Osteoblast (primary cell): ENCODE results near the gene ARFGEF2. TPM values are rescaled to one million over a fixed set of nuclear protein-coding genes. Genes with fewer than 3 reads are reported as not detected.

Source experiments
- DNase-seq: peaks from one replicate; pipeline ENCODE4 v3.0.0; 2011; ENCODE audit warnings: low spot score, mixed read lengths; ENCODE audit not compliant: insufficient read length; ENCODE audit errors: missing footprints
- H2AFZ ChIP-seq: 2 replicates; pipeline ENCODE4 v1.6.0; 2011; ENCODE audit warnings: mild to moderate bottlenecking, low read length
- H3K27ac ChIP-seq: 2 replicates; pipeline ENCODE4 v1.5.1; 2011; ENCODE audit warnings: mild to moderate bottlenecking, low read depth, low read length, moderate library complexity
- H3K27me3 ChIP-seq: 2 replicates; pipeline ENCODE4 v1.6.0; 2012; ENCODE audit warnings: mild to moderate bottlenecking, control low read depth, inconsistent platforms, low read length, moderate library complexity; ENCODE audit not compliant: insufficient read depth
- H3K36me3 ChIP-seq: 2 replicates; pipeline ENCODE4 v1.5.1; 2011; ENCODE audit warnings: mild to moderate bottlenecking, low read length, control low read depth, moderate library complexity; ENCODE audit not compliant: insufficient read depth
- H3K4me1 ChIP-seq: 2 replicates; pipeline ENCODE4 v1.5.1; 2011; ENCODE audit warnings: mild to moderate bottlenecking, low read length, control low read depth, moderate library complexity; ENCODE audit not compliant: insufficient read depth
- H3K4me2 ChIP-seq: 2 replicates; pipeline ENCODE4 v1.6.0; 2011; ENCODE audit warnings: mild to moderate bottlenecking, low read length; ENCODE audit not compliant: insufficient read depth
- H3K4me3 ChIP-seq: fragments of 200-600 bp; sonication (generic); 3 replicates; pipeline ENCODE4 v1.5.1; 2012; ENCODE audit warnings: mild to moderate bottlenecking, low read length, inconsistent platforms; ENCODE audit not compliant: insufficient read depth
- H3K79me2 ChIP-seq: 2 replicates; pipeline ENCODE4 v1.6.0; 2012; ENCODE audit warnings: mild to moderate bottlenecking, low read length, control low read depth, inconsistent platforms; ENCODE audit not compliant: insufficient read depth
- H3K9me3 ChIP-seq: 2 replicates; pipeline ENCODE4 v1.5.1; 2011; ENCODE audit warnings: low read depth, low read length, control low read depth
- H4K20me1 ChIP-seq: 2 replicates; pipeline ENCODE4 v1.6.0; 2012; ENCODE audit warnings: mild to moderate bottlenecking, low read length, control low read depth; ENCODE audit not compliant: insufficient read depth
- CTCF ChIP-seq: IDR thresholded peaks from 2 replicates; pipeline ENCODE4 v1.5.1; 2011; ENCODE audit warnings: mild to moderate bottlenecking, low read depth, low read length, moderate library complexity; ENCODE audit errors: extremely low read depth
- total RNA-seq: library from RNA; depleted of rRNA; stranded (reverse); fragments of >200 nt; gene quantifications from 2 replicates; pipeline ENCODE4 v1.2.3, GENCODE V29; 2012

ARFGEF2 gene
- total RNA-seq, 1 donor, result 42.0 TPM

DNA sequence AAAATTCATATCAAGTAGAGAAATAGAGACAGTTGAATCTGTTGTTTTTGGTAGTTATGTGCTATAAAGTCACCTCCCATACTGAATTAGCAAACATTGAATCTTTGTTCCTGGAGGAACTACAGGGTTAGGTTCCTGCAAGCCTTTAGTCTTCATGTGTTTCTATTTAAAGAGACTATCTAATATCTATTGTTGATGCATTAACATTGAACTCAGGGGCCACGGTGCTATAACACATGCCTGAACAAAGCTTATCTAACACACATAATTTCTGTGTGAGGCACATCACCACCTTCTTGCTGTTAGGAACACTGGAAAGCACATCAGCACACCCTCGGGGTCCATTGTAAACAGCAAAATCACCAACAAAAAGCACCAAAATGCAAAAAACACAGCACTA, 21.2 kb downstream of the ARFGEF2 start:
- Histone ChIP-seq H3K27ac (no peak overlapping the region), H3K4me2 (no peak overlapping the region), H3K36me3 (peaks cover 37% of the 10 kb centered on the region), H3K27me3 (no peaks in the 10 kb centered on the region), H3K4me3 (no peak overlapping the region), H3K79me2 (peaks cover 77% of the 10 kb centered on the region), H3K9me3 (no peaks in the 10 kb centered on the region), H4K20me1 (peaks cover 39% of the 10 kb centered on the region), H2AFZ (no peak overlapping the region), H3K4me1 (no peaks in the 10 kb centered on the region)
- no peak for DNase-seq
- no peak for TF ChIP-seq CTCF

DNA sequence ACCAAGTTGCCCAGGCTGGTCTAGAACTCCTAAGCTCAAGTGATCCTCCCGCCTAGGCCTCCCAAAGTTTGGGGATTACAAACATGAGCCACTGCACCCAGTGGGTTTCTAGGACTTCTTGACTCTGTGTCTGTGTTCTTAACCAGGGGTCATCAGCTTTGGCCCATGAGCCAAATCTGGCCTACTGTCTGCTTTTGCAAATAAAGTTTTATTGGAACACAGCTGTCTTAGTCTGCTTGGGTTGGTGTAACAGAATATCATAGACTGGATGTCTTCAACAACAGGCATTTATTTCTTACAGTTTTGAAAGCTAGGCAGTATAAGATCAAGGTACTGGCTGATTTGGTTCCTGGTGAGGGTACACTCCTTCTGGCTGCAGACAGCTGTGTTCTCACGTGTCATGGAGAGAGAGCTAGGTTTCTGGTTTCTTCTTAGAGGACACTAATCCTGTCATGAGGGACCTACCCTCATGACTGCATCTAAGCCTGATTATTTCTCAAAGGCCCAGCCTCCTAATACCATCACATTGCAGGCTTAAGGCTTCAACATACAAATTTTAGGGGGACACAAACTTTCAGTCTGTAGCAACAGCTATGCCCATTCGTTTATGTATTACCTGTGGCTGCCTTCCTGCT, 23.3 kb downstream of the ARFGEF2 start:
- Histone ChIP-seq H3K4me1 (no peaks in the 10 kb centered on the region), H3K79me2 (peaks cover 72% of the 10 kb centered on the region), H3K36me3 (peaks cover 49% of the 10 kb centered on the region), H3K9me3 (no peaks in the 10 kb centered on the region), H2AFZ (no peak overlapping the region), H3K4me2 (no peak overlapping the region), H3K4me3 (no peak overlapping the region), H3K27ac (no peak overlapping the region), H4K20me1 (peaks cover 36% of the 10 kb centered on the region), H3K27me3 (no peaks in the 10 kb centered on the region)
- no peak for DNase-seq
- no peak for TF ChIP-seq CTCF

GRCh38 chr20:48945840-48946514, 24.5 kb downstream of the ARFGEF2 start:
- H3K4me2 ChIP-seq, result no peak overlapping the region
- H3K27me3 ChIP-seq, result no peaks in the 10 kb centered on the region
- no peaks in the 10 kb centered on the region for H3K9me3 ChIP-seq
- peaks cover 51% of the 10 kb centered on the region for H3K36me3 ChIP-seq
- peaks cover 67% of the 10 kb centered on the region for H3K79me2 ChIP-seq
- H3K27ac ChIP-seq, result no peak overlapping the region
- H2AFZ ChIP-seq, result no peak overlapping the region
- no peak for TF ChIP-seq CTCF
- H3K4me3 ChIP-seq, result no peak overlapping the region
- no peaks in the 10 kb centered on the region for H3K4me1 ChIP-seq
- H4K20me1 ChIP-seq, result peaks cover 30% of the 10 kb centered on the region
- no peak for DNase-seq

DNA sequence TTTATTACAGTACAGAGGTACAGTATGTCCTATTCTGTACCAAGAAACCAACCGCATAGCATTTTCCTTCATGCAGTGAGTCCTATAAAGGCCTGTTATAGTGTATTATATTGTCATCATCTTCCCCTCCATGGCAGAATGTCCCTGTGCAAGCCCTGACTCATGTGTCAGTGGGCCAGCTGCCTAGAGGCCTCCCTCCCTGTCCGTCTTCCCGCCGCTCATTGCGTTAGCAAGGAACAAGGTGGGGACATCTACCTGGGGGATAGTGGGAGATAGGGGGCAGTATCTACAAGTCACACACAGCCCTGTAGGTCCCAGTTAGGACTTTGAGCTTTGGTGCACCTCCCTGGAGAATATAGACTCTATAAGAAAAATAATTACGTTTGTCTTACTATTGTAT, 27.1 kb downstream of the ARFGEF2 start:
- no peaks in the 10 kb centered on the region for H3K27me3 ChIP-seq

More for the DNA sequence above, 27.1 kb downstream of the ARFGEF2 start:
- H3K36me3 ChIP-seq, result peaks cover 52% of the 10 kb centered on the region
- no peak overlapping the region for H3K27ac ChIP-seq
- no peak for TF ChIP-seq CTCF
- no peak overlapping the region for H2AFZ ChIP-seq
- H3K4me1 ChIP-seq, result no peaks in the 10 kb centered on the region
- peaks cover 20% of the 10 kb centered on the region for H4K20me1 ChIP-seq
- H3K4me2 ChIP-seq, result no peak overlapping the region
- no peaks in the 10 kb centered on the region for H3K9me3 ChIP-seq
- no peak overlapping the region for H3K4me3 ChIP-seq
- H3K79me2 ChIP-seq, result peaks cover 47% of the 10 kb centered on the region
- DNase-seq, result no peak
